NT2/D1 (cell line): ENCODE results near the gene SCMH1.
A peak's percentile ranks its signal among the peaks of the same experiment; 100 is the strongest.

Experiments
- DNase-seq: peaks from one replicate; pipeline ENCODE4 v3.0.0-alpha.2; 2011; ENCODE audit warnings: low read depth, low spot score
- H3K27me3 ChIP-seq: 2 replicates; pipeline ENCODE4 v1.6.0; 2011; ENCODE audit warnings: mild to moderate bottlenecking; ENCODE audit not compliant: insufficient read length, insufficient read depth
- H3K36me3 ChIP-seq: 2 replicates; pipeline ENCODE4 v1.6.1; 2011; ENCODE audit warnings: mild to moderate bottlenecking, low read length, mixed read lengths; ENCODE audit not compliant: insufficient read depth, insufficient read length
- H3K4me1 ChIP-seq: 2 replicates; pipeline ENCODE4 v1.5.1; 2011; ENCODE audit not compliant: insufficient read depth, insufficient read length
- H3K4me3 ChIP-seq: 2 replicates; pipeline ENCODE4 v1.5.1; 2011; ENCODE audit warnings: low read depth; ENCODE audit not compliant: insufficient read length
- H3K9ac ChIP-seq: 2 replicates; pipeline ENCODE4 v1.6.0; 2011; ENCODE audit warnings: low read depth; ENCODE audit not compliant: insufficient read length
- H3K9me3 ChIP-seq: 2 replicates; pipeline ENCODE4 v1.5.1; 2011; ENCODE audit warnings: mild to moderate bottlenecking, low read length; ENCODE audit not compliant: insufficient read depth
- SUZ12 ChIP-seq: IDR thresholded peaks from 2 replicates; pipeline ENCODE4 v1.6.1; 2011; ENCODE audit not compliant: insufficient read length, insufficient read depth; ENCODE audit errors: extremely low read depth
- YY1 ChIP-seq: IDR thresholded peaks from 2 replicates; pipeline ENCODE4 v1.6.1; 2011; ENCODE audit not compliant: insufficient read length, insufficient read depth
- ZNF274 ChIP-seq: IDR thresholded peaks from 2 replicates; pipeline ENCODE4 v1.6.1; 2011; ENCODE audit warnings: mild to moderate bottlenecking, low read depth, low read length

Gene SCMH1

DNA sequence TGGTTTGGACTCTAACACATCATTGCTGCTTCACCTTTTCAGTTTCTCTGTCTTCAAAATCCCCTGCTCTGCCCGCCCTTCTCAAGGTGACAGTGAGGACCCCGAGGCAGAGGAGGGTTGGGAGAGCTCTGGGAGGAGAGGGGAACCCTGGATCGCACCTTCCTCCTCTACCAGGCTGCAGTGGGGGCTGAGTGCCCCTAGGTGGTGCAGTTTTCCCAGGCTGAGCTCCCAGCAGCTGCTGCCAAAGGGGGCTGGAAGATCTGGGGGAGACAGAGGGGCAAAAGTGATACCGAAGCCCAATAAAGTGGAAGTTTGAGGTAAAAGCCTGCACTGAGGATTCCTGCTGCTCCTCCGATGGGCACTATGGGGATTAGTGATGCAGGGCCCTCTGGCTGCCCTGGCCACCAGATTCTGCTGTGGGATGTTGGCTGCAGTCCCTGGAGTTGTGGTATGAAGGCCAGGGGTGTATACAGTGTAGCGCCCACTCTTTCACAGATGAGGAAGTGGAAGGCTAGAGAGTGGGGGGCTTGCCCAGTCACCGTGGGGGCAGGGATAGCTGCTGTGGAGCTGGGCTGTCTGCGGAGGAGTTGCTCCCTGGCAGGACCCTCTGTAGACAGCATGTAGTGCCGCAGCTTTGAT lies 40.7 kb upstream of the SCMH1 start:
- H3K36me3 ChIP-seq: no peaks in the 10 kb centered on the region
- peak; percentile 38 for DNase-seq
- TF ChIP-seq ZNF274 (no peak), SUZ12 (no peak), YY1 (no peak)

GRCh38 chr1:41281334-41281733 lies 39.2 kb upstream of the SCMH1 start:
- DNase-seq: no peak
- H3K4me3 ChIP-seq: no peak overlapping the region
- H3K9ac ChIP-seq: no peak overlapping the region
- no peaks in the 10 kb centered on the region for H3K9me3 ChIP-seq
- H3K36me3 ChIP-seq: no peaks in the 10 kb centered on the region
- TF ChIP-seq YY1: no peak
- TF ChIP-seq SUZ12: no peak
- no peak for TF ChIP-seq ZNF274
- peaks cover 21% of the 10 kb centered on the region for H3K4me1 ChIP-seq
- peaks cover 19% of the 10 kb centered on the region for H3K27me3 ChIP-seq

More for the DNA sequence above, 40.7 kb upstream of the SCMH1 start:
- Histone ChIP-seq H3K27me3 (peaks cover 20% of the 10 kb centered on the region), H3K4me1 (peaks cover 20% of the 10 kb centered on the region), H3K9me3 (no peaks in the 10 kb centered on the region), H3K4me3 (no peak overlapping the region), H3K9ac (peak overlapping the region; percentile 21)

- H3K4me1 ChIP-seq: peaks cover 17% of the 10 kb centered on the region
- no peak overlapping the region for H3K9ac ChIP-seq
- H3K36me3 ChIP-seq: no peaks in the 10 kb centered on the region
- no peaks in the 10 kb centered on the region for H3K9me3 ChIP-seq
- TF ChIP-seq ZNF274 (no peak), YY1 (no peak), SUZ12 (no peak)
- DNase-seq: no peak
- H3K27me3 ChIP-seq: peaks cover 15% of the 10 kb centered on the region
- no peak overlapping the region for H3K4me3 ChIP-seq
These were observed 38.3 kb upstream of the SCMH1 start for GRCh38 chr1:41280202-41281032.

DNA sequence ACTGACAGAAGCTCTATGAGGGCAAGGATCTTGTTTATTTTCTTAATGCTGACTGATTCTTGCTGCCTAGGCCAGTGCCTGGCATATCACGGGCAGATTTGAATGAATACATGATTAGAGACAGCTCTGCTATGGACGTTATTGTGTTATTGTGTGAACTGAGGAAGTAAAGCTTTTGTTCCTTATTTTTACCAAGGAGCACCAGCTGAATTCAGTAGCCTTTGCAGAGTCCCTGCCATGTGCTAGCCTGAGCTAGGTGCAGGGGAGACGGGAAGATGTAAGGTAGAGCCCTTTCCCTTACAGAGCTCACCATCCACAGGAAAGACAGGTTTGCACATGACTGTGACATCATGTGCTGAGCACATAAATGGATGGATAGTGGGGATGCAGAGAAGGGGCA lies 36.0 kb upstream of the SCMH1 start:
- peaks cover 13% of the 10 kb centered on the region for H3K4me1 ChIP-seq
- H3K4me3 ChIP-seq: no peak overlapping the region
- H3K27me3 ChIP-seq: peaks cover 6% of the 10 kb centered on the region
- no peak for DNase-seq
- H3K36me3 ChIP-seq: no peaks in the 10 kb centered on the region
- TF ChIP-seq YY1 (no peak), ZNF274 (no peak), SUZ12 (no peak)
- H3K9me3 ChIP-seq: no peaks in the 10 kb centered on the region
- H3K9ac ChIP-seq: no peak overlapping the region

DNA sequence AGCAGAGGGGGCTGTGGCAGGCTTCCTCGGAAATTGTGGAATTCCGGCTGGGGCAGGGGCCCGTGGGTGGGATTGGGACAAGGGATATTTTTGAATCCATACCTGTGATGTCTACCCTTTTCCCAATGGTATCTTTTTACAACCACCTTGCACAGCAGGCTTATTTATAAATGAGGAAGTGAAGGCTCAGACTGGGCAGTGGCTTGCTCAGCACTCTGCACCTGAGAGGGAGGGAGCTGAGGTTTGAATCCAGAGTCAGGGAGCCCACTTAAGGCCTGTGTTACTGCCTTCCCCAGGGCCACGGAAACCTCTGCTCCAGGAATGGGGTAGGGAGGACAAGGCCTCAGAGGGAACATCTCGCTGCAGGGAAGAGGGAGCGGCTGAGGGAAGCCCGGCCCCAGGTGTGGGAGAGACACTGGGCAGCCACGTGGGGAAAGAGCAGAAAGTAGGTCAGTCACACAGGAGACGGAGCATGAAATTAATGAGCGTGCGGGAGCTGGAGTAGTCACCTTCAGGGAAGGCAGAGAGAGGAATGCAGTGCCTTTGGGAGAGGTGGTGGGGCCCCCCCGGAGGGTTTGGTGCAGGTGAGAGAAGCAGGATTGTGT lies 35.4 kb upstream of the SCMH1 start:
- Histone ChIP-seq H3K4me1 (peaks cover 9% of the 10 kb centered on the region), H3K4me3 (no peak overlapping the region), H3K9ac (no peak overlapping the region), H3K9me3 (no peaks in the 10 kb centered on the region), H3K27me3 (peaks cover 6% of the 10 kb centered on the region), H3K36me3 (no peaks in the 10 kb centered on the region)
- no peak for TF ChIP-seq SUZ12
- TF ChIP-seq ZNF274: no peak
- no peak for TF ChIP-seq YY1
- no peak for DNase-seq

- TF ChIP-seq ZNF274: no peak
- TF ChIP-seq SUZ12: no peak
- TF ChIP-seq YY1: no peak
- Histone ChIP-seq H3K36me3 (no peaks in the 10 kb centered on the region), H3K4me3 (no peak overlapping the region), H3K9me3 (no peaks in the 10 kb centered on the region), H3K27me3 (peaks cover 5% of the 10 kb centered on the region), H3K9ac (no peak overlapping the region), H3K4me1 (peaks cover 9% of the 10 kb centered on the region)
- DNase-seq: no peak
These were observed 33.7 kb upstream of the SCMH1 start for GRCh38 chr1:41275831-41276230.
